CD4-positive, alpha-beta T cell treated with Interleukin-4 for 1 hour (primary cell): ENCODE results near the gene ANHX.
"Not testable (repeated sequence)": the region's sequence is repeated elsewhere in the genome, so short reads cannot be mapped to it uniquely, and the experiment has no call there.

Experiments
- DNase-seq, 2 donors: peaks; one replicate each; pipeline ENCODE4 v3.0.0-alpha.2; 2020 to 2022

ANHX gene

DNA sequence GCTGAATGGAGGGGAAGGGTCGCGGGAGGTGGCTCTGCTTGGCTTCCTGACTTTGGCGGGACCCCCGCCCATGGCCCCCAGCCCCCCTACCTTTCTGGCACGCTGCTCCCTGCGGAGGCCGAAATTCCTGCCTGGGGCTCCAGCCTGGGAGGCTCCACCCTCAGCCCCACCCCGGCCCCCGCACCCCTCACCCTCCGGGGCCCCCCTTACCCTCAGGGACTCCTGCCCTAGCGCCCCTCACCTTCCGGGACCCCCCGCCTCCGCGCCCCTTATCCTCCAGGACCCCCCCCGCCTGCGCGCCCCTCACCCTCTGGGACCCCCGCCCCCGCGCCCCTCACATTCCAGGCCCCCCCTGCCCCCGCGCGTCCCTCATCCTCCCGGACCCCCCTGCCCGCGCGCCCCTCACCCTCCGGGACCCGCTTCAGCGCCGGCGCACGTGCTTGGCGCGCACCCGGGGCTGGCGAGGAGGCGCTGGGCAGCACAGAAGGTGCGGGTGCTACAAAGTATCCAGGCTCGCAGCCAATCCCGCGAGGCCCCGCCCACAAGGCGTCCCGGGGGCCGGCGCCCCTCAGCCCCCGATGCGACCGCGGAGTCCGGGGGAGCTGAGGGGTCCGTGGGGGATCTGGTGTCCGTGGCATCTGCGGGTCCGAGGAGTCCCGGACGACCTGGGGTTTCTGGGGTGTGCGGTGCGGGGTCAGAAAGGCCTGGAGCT, at the start of gene ANHX:
Gene ANHX (minus strand): TSS at position 477 of the 712 bp plus-strand sequence. CDS start 1,521 bp downstream, outside the sequence.
- DNase-seq: no peak

DNA sequence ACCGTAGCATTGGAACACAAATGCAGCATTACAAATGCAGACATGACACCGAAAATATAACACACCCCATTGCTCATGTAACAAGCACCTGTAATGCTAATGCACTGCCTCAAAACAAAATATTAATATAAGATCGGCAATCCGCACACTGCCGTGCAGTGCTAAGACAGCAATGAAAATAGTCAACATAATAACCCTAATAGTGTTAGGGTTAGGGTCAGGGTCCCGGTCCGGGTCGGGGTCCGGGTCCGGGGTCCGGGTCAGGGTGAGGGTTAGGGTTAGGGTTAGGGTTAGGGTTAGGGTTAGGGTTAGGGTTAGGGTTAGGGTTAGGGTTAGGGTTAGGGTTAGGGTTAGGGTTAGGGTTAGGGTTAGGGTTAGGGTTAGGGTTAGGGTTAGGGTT, 29.0 kb upstream of the ANHX start:
- DNase-seq: not testable (repeated sequence)

DNA sequence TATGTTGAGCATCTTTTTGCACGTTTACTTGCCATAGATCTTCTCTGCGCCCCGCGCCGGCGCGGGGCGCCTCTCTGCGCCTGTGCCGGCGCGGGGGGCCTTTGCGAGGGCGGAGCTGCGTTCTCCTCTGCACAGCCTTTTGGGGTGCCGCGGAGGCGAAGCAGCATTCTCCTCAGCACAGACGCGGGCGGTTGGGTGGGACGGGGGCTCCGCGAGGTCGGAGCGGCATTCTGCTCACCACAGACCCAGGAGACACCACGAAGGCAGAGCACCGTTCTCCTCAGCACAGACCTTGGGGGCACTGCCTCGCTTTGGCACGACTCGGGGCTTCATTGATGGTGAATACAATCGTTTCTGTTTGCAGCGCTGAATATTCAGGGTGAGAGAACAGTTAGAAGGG, 28.5 kb upstream of the ANHX start:
- DNase-seq: no peak

DNA sequence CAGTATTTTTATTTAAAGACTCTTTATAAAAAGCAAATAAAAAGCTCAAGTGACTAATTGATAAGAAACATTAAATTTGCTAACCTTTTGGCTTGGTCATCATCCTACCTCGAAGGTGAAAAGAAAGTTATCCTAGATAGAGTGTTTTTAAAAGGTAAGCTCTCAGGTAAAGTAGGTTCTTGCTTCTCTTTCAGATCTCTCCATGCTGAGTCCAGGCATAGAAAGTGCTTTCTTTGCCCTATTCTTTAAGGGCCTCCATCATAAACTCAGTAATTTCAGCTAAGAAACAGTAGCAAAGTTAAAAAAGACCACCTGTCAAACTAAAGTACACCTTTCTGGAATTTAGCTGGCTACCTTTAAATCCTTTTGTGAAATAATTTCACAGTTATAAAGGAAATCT, 20.6 kb upstream of the ANHX start:
- DNase-seq: no peak

DNA sequence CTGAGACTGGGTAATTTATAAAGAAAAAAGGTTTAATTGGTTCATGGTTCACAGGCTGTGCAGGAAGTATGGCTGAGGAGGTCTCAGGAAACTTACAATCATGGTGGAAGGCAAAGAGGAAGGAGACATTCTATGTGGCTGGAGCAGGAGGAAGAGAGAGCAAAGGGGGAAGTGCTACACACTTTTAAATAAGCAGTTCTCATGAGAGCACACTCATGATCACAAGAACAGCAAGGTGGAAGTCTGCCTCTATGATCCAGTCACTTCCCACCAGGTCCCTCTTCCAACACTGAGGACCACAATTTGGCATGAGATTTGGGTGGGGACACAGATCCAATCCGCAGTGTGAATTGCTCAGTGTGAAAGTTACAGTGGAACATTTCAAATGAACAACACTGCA, 20.2 kb upstream of the ANHX start:
- DNase-seq: not testable (repeated sequence)

DNA sequence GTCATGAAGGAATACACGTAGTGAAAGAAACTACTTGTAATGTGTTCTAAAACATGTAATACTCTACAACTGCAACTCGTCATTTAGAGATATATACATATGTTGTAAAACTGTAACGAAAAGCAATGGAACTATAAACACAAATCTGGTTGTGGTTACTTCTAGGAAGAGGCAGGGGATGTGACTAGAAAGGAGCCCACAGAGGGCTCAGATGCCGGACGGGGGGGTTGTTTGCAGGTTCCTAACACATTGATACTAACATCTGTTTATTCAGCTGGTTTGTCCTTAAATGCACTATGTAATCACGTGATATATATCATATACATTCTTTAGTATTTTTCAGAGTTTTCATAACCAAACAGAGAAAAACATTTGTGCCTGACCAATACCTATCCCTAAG, 16.1 kb upstream of the ANHX start:
- no peak for DNase-seq

DNA sequence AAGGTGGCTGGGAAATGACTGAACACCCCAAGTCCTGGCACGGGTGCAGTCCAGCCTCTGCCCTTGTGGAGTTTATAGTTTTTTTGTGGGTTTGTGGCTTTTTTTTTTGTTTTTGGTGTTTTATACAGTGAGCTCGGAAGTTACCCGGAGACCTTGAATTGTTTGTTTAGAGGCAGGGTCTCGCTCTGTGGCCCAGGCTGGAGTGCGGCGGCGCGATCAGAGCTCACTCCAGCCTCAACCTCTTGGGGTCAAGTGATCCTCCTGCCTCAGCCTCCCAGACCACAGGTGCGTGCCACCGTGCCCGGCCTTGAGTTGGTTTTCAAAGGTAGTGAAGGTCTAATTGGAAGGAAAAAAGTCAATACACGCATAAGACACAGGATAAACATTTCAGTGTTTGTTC, 879 bp upstream of the ANHX start:
- DNase-seq: no peak

DNA sequence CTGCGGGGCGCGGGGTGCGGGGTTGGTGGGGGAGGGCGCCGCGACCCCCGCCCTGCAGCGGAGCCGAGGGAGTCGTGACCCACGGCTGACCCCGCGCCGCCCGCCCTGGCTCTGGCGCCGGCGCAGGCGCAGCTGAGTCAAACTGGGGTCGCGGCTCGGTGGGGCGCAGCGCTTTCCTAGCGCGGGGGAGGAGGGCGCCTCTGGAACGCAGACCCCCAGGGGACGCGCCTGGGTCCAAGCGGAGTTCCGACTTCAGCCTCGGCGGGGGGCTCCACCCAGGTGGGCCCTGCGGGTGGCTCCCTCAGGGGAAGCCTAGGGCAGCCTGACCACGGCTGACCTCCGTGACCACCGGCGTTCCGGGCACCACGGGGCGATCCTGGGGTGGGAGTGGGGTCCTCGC, 467 bp upstream of the ANHX start:
- no peak for DNase-seq

DNA sequence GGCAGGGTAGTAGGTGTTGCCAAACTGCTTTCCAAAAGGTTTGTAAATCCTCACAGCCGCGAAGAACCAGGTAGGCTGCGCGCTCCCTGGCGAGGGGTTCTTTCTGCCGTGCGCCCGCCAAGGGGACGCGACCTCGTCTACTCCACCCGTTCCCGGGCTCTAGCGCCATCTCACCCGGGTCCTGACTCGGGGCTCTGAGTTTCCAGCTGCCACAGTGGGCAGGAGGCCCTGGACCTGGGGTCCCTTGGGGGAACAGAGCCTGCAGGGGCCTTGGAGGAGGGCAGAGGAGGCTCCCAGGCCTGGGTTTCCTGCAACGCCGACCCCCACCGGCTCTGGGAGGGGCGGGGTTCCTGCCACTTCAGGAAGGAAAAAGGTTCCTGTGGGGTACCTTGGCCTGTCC, 706 bp downstream of the ANHX start:
- no peak for DNase-seq

DNA sequence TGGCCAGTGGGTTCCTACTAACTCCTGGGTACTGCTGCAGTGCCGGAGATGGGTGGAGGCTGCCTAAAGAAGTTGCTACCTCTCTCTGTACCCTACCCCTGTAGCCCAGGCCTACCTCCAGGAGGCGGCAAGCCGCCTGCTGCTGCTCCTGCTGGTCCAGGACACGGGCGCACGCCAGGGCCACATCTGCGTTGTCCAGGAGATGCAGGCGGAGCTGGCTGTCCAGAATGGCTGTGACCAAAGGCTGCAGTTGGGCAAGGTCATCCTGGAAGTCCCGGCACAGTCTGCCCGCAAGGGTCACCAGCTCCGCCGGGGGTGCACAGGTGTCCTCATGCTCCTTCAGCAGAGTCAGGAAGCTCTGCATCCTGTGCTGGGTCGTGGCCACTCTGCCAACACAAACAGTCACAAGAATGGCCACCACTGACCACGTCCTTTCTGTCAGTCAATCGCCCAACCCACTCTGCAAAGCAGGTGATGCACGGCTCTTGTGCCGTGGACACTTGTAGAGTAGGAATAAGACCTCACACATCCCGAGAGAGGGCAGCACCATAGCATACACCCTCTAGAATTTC, 1.6 kb downstream of the ANHX start:
- DNase-seq: no peak

DNA sequence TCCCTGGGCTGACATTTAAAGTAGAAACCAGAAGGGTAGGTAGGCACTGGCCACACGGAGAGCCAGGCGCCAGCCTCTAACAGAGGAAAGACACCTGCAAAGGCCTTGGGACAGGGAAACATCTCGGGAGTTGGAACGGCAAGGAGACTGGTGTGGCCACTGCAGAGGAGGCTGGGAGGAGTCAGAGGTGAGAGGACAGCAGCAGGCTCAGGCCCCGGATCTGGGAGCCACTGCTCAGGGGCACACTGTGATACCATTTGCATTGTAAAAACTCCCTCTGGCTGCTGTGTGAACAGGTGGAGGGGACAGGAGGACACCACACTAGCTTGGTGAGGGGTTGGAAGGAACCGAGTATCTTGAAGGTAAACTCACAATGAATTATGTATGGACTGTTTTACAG, 2.7 kb downstream of the ANHX start:
- no peak for DNase-seq

DNA sequence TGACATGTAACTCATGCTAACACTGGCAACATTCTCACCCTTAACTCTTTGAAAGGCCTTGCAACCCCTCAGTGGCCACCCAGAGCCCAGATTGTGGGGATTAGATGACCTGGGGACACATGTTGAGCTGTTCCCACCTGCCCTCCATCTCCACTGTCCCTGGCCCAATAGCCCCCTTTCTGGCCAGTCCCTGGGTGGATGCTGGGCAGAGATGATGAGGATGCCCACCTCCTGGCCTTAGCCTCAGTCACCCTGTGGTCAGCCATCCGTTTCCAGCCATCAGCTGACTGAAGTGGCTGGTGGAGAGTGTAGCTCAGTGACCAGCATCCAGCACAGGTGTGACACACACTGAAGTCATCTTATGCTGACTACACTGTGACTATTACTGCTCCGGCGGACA, 4.7 kb downstream of the ANHX start:
- no peak for DNase-seq

DNA sequence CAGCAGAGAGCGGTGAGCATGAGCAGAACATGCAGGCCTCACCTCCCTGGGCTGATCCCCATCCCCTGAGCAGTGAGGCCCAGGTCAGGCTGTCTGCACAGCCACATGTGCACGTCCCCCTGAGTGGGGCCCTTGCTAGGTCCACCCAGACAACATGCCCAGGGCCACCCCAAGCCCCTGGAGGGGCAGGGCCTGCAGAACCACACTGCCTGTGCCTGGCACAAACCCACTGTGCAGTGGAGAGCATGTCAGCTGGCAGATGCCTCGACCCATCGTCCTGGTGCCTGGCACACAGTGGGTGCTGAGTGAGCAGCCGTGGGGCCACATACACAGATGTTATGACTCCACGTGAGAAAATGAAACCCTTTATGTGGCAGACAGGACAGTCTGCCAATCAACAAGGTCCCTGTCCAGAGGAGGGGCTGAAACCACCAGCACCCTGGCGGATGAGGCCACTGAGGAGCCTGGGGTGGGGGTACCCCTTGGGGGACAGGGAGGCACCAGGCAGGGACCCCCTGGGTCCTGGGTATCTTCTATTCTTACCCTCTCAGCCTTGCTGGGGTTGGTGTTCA, 8.3 kb downstream of the ANHX start:
- no peak for DNase-seq

DNA sequence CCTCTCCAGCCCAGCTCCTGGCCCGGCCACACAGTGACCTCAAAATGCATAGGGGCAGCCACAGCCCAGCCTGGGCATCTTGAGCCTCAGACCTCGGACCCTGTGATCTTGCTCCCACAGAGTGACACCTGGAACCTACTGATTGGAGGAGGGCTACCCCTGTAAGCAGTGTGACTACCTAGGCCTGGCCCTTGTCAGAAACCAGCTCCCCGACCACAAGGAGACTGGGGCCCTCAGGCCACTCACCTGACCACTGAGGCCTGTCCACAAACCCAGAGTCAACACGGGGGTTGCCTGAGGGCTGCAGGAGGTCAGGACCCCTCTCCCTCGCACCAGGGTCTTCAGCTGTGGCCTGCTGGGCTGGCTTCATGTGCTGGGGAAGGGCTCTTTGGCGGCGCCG, 9.0 kb downstream of the ANHX start:
- no peak for DNase-seq

DNA sequence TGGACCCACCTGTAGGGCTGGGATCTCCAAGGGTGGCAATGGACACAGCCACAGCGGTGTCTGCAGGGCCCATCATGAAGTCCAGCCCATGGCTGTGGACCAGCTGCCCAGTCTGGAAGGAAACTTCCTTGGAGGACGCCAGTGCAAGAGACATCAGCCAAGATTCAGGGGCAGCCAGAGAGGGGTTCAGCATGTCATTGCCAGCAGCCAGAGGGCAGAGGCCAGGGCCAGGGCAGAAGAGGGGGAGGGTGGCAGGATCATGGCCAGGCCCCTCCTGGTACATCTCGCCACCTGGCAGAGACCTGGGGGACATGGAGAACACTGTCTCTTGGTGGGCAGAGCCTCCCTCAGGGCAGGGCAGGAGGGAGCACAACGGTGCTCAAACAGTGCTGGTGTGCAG, 10.2 kb downstream of the ANHX start:
- DNase-seq: no peak

DNA sequence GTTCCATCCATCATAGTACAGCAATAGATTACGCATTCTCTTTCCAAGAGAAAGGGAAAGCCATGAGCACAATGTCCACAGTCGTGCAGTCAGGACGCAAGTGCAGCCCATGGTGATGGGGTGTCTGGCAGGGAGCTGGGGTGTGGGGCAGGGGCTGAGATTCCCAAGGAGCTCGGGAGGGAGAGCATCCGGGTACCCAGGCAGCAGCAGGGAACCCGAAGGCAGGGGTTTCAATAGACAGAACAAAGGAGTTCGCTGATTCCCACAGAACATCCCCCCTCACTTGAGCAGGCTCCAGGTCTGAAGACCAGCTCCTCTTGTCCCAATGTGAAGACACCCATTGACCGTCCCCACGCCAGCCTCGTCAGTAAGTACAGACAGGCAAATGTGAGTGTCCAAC, 13.5 kb downstream of the ANHX start:
- no peak for DNase-seq

DNA sequence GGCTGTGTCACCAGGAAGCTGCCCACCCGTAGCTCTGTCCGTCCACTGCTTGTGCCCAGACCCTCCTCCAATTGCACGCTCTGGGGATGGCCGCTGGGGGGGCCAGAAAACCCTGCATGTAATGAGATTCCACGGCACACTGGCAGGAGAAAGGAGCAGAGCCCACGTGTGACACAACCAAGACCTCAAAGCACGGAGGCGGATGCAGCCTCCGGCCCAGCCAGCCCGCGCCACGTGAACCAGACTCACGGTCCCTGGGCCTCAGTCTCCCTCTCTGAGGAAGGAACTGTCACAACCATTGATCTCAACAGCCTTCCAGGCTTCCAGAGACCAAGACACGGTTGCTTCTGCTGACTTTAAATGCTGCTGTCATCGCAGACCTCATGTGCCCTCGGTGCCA, 14.4 kb downstream of the ANHX start:
- no peak for DNase-seq

DNA sequence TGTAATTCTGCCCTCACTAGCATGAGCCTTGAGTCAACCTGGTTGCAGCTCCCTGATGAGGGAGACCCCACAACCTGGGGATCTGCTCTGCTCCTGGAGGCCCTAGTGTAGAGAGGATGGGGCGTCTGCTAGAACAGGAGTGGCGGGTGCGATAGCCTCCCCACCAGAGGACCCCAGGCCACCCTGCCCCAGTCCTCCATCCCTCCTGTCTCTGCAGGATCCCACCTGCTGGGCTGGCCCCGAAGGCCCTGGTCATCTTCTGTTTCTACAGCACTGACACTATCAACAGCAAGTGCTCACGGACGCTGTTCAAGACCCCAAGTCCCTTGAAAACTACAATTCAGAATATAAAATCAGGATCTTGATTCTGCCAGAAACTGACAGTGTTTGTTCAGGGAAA, 15.2 kb downstream of the ANHX start:
- DNase-seq: no peak

DNA sequence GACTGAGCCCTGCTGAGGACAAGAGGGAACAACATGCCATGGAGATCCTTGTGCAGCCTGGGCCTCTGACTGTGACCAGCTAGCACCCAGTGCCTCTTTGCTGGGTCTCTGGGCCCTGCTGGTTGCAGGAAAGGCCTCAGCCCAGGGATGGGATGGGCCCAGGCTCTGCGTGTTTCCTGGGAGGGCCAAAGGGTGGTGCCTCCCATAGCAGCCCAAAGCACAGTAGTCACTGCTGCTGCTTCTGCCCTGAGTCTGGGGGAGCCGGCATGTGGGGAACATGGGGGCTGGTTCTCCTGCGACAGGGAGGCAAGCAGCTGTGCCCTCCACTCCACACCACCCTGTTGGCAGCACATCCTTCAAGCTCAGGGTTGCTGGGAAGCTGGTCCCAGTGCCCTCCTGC, 18.5 kb downstream of the ANHX start:
- DNase-seq: no peak

DNA sequence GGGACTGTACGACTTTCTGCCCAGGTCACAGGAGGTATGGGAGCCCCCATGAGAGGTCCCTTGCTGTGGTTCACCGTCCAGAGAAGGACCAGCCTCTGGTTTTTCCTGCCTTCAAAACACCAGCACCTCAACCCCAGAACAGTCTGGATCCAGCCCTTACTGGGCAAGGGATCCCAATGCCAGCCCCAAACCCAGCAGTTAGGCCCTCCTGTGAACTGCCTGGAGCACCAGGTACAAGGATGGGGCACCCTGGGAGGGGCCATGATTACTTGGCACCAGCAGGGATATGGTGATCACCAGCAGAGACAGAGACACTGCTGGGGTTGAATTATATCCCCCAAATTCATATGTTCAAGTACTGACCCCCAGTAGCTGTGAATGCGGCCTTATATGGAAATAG, 20.0 kb downstream of the ANHX start:
- no peak for DNase-seq

DNA sequence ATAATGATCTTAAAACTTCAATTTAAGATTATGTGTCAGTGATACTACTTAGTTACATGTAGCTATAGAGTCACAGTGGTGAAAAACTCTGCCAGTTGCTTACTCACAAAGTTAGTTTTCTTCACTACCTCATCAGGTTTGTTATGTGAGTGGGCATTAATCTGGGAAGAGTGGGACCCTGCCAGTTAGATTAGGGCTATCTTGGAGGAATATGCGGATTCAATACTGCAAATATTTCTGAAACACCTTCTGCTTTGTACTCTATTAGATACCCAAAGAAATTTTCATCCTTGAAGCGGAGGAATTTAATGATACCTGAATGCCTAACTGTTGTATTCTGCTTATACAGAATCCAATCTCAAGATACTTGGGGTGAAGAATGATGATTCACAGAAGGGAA, 29.3 kb downstream of the ANHX start:
- no peak for DNase-seq

DNA sequence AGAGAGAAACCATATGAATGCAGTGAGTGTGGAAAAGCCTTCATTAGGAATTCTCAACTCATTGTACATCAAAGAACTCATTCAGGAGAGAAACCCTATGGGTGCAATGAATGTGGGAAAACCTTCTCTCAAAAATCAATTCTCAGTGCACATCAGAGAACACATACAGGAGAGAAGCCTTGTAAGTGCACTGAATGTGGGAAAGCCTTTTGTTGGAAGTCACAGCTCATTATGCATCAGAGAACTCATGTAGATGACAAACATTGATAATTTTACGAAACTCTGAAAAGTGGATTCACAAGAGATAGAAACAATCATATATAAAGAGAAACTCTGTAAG, 31.4 kb downstream of the ANHX start:
- DNase-seq: no peak

DNA sequence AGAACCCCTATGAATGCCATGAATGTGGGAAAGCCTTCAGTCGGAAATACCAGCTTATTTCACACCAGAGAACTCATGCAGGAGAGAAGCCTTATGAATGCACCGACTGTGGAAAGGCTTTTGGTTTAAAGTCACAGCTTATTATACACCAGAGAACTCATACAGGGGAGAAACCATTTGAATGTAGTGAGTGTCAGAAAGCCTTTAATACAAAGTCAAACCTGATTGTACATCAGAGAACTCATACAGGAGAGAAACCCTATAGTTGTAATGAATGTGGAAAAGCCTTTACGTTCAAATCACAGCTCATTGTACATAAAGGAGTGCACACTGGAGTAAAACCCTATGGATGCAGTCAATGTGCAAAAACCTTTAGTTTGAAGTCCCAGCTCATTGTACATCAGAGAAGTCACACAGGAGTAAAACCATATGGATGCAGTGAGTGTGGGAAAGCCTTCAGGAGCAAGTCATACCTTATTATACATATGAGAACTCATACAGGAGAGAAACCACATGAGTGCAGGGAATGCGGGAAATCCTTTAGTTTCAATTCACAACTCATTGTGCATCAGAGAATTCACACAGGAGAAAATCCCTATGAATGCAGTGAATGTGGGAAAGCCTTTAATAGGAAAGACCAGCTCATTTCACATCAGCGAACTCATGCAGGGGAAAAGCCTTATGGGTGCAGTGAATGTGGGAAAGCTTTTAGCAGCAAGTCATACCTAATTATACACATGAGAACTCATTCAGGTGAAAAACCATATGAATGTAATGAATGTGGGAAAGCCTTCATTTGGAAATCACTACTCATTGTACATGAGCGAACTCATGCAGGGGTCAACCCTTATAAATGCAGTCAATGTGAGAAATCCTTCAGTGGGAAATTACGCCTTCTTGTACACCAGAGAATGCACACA, 32.1 kb downstream of the ANHX start:
- DNase-seq: no peak
